B cell (primary cell): ENCODE data around the gene FOXE3. TPM values are rescaled to one million over a fixed set of nuclear protein-coding genes. Genes with fewer than 3 reads are reported as not detected.

Experiments
- ATAC-seq: fragments of 200-7000 bp; cut with Tn5 transposase; one replicate; pipeline ENCODE4 v1.10.0; 2021; ENCODE audit warnings: low read depth, mild to moderate bottlenecking, moderate number of reproducible peaks, moderate library complexity
- CTCF ChIA-PET: fragments of 350-600 bp; sonication (Branson Sonifier 250); formaldehyde crosslinking; loops from one replicate; lab custom pipeline; 2021; ENCODE audit warnings: antibody characterized with exemption, inconsistent platforms; lab: Charles Lee
- POLR2A ChIA-PET: fragments of 350-600 bp; sonication (Branson Sonifier 250); formaldehyde crosslinking; loops from one replicate; lab custom pipeline; 2021; ENCODE audit warnings: antibody characterized with exemption; lab: Charles Lee
- DNase-seq: peaks from one replicate; pipeline ENCODE4 v3.0.0; 2013
- H2AFZ ChIP-seq: 2 replicates; pipeline ENCODE4 v1.6.1; 2012; ENCODE audit warnings: mild to moderate bottlenecking, low read depth, low read length; ENCODE audit not compliant: insufficient read depth, poor library complexity, severe bottlenecking
- H3K27ac ChIP-seq, 2 donors: 1 replicate in 1 of 2; 2 replicates in 1 of 2; pipeline ENCODE4 v1.5.1; 2012 to 2013; ENCODE audit warnings: low read length in 2 of 2, mild to moderate bottlenecking in 2 of 2, moderate library complexity in 1 of 2
- H3K27me3 ChIP-seq, 4 experiments: fragments of 200-600 bp in 1 of 4; sonication (generic) in 1 of 4; replicated peaks in 1 of 4; 1 replicate in 2 of 4; 2 replicates in 2 of 4; pipeline versions ENCODE4 v1.6.1 to v1.7.0; 2013 to 2016; ENCODE audit warnings: low read length in 3 of 4, mild to moderate bottlenecking in 2 of 4, mixed read lengths in 1 of 4, moderate library complexity in 1 of 4; ENCODE audit not compliant: insufficient read depth in 4 of 4, control insufficient read depth in 3 of 4; ENCODE audit errors: control extremely low read depth in 1 of 4
- H3K36me3 ChIP-seq, 2 experiments: replicated peaks in 1 of 2; 1 replicate in 1 of 2; 2 replicates in 1 of 2; pipeline versions ENCODE4 v1.6.1 to v1.7.1; 2013; ENCODE audit warnings: low read length in 1 of 2; ENCODE audit not compliant: insufficient read depth in 2 of 2, control insufficient read depth in 1 of 2; ENCODE audit errors: control extremely low read depth in 1 of 2, extremely low read depth in 1 of 2
- H3K4me1 ChIP-seq, 2 donors: fragments of 200-600 bp in 1 of 2; sonication (generic) in 1 of 2; 1 replicate in 1 of 2; 2 replicates in 1 of 2; pipeline versions ENCODE4 v1.5.1 to v1.6.1; 2013 to 2017; ENCODE audit warnings: low read length in 2 of 2; ENCODE audit not compliant: control insufficient read depth in 2 of 2, insufficient read depth in 2 of 2
- H3K4me2 ChIP-seq: replicated peaks from 2 replicates; pipeline ENCODE3; 2012; ENCODE audit warnings: mild to moderate bottlenecking, low read depth, low read length; ENCODE audit not compliant: poor library complexity, severe bottlenecking
- H3K4me3 ChIP-seq, 5 experiments: fragments of 200-600 bp in 1 of 5; sonication (generic) in 1 of 5; 1 replicate in 3 of 5; 2 replicates in 2 of 5; pipeline versions ENCODE4 v1.5.1 to v1.7.0; 2011 to 2016; ENCODE audit warnings: low read length in 4 of 5, mild to moderate bottlenecking in 4 of 5, low read depth in 2 of 5, control low read depth in 1 of 5, moderate library complexity in 1 of 5; ENCODE audit not compliant: insufficient read depth in 1 of 5; ENCODE audit errors: control extremely low read depth in 1 of 5, extremely low read depth in 1 of 5
- H3K79me2 ChIP-seq: fragments of 200-600 bp; sonication (generic); one replicate; pipeline ENCODE4 v1.6.0; 2016; ENCODE audit warnings: low read length; ENCODE audit not compliant: control insufficient read depth, insufficient read depth
- H3K9ac ChIP-seq: fragments of 200-600 bp; sonication (generic); 2 replicates; pipeline ENCODE4 v1.6.1; 2017; ENCODE audit warnings: mild to moderate bottlenecking, low read length, moderate library complexity
- H3K9me3 ChIP-seq, 3 donors: one replicate each; pipeline versions ENCODE4 v1.6.1 to v1.7.1; 2013; ENCODE audit warnings: low read length in 2 of 3; ENCODE audit not compliant: control insufficient read depth in 2 of 3, insufficient read depth in 1 of 3; ENCODE audit errors: control extremely low read depth in 1 of 3
- H4K20me1 ChIP-seq: 2 replicates; pipeline ENCODE4 v1.6.0; 2012; ENCODE audit warnings: mild to moderate bottlenecking, low read length; ENCODE audit not compliant: insufficient read depth, control insufficient read depth, poor library complexity, severe bottlenecking
- H3K27ac Mint-ChIP-seq: one replicate; pipeline ENCODE4 v1.8.0; 2021; ENCODE audit warnings: mixed read lengths
- H3K27me3 Mint-ChIP-seq: one replicate; pipeline ENCODE4 v1.8.0; 2021; ENCODE audit warnings: mixed read lengths
- H3K4me1 Mint-ChIP-seq: one replicate; pipeline ENCODE4 v1.8.0; 2021; ENCODE audit warnings: mixed read lengths
- H3K4me3 Mint-ChIP-seq: one replicate; pipeline ENCODE4 v1.8.0; 2021; ENCODE audit warnings: mixed read lengths
- H3K9me3 Mint-ChIP-seq: one replicate; pipeline ENCODE4 v1.8.0; 2022; ENCODE audit warnings: mixed read lengths; ENCODE audit not compliant: insufficient read depth
- EZH2 ChIP-seq: IDR thresholded peaks from 2 replicates; pipeline ENCODE4 v1.6.1; 2012; ENCODE audit warnings: borderline replicate concordance, low read depth, mild to moderate bottlenecking, moderate library complexity, low read length; ENCODE audit not compliant: insufficient read depth, poor library complexity, severe bottlenecking
- WGBS: methylation state at CpG from one replicate; pipeline ENCODE4 v1.1.5; 2013; ENCODE audit warnings: missing lambda C conversion rate; ENCODE audit not compliant: insufficient coverage; 5-methylcytosine and 5-hydroxymethylcytosine counted together
- intact Hi-C: fragments of 100-400 bp; cut with micrococcal nuclease; formaldehyde crosslinking; loops from one replicate; pipeline ENCODE4 v1.10.0; 2022
- polyA plus RNA-seq: library from polyadenylated mRNA; depleted of rRNA; stranded (reverse); fragments of >200 nt; gene quantifications from 2 replicates; pipeline ENCODE4 v1.2.3, GENCODE V29; 2012
- total RNA-seq, 2 donors: library from RNA; stranded (reverse); fragments of 120-200 nt in 1 of 2; gene quantifications; 1 replicate in 1 of 2; 2 replicates in 1 of 2; pipeline versions ENCODE4 v1.2.3 to v1.2.4, GENCODE V29; 2013 to 2022
- TF ChIP-seq, protein P1 (sequence below): fragments of 200-600 bp; IDR thresholded peaks from one replicate; pipeline ENCODE4 v1.8.0; 2022; ENCODE audit warnings: antibody characterized with exemption, mild to moderate bottlenecking

The FOXE3 gene
- total and polyA plus RNA-seq, 2 donors (not counting 1 experiment from before 2014, with no cell fraction given) = not detected

DNA sequence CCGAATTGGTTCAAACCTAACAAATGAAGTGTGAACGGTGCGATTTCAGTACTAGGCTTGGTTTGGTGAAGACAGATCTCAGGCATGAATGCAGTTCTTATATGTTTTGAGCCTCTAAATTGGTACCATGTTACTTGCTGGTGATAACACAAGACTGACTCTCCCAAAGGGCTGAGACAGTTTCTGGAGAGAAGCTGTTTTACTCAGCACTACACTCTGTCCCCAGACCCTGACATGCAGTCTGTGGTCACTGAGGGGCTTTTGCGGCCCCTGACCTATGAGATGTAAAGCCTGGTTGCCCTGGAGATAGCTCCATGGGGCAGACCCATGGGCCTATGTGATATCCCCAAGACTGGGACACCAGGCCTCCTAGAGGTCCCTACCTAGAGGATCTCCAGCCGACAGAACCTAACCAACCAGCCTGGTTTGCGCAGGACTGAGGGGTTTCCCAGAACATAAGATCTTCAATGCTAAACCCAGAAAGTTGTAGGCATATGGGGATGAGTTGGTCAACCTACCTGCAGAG is 19.4 kb upstream of the FOXE3 start:
- no peaks in the 10 kb centered on the region for H3K36me3 ChIP-seq
- intact Hi-C loops = no loop called here
- ATAC-seq = no peak
- no peaks in the 10 kb centered on the region for H4K20me1 ChIP-seq
- H3K27ac ChIP-seq = no peak overlapping the region
- Mint-ChIP-seq H3K9me3 (no peaks in the 10 kb centered on the region), H3K4me3 (no peak overlapping the region), H3K4me1 (peaks cover 4% of the 10 kb centered on the region), H3K27me3 (peaks cover 46% of the 10 kb centered on the region), H3K27ac (no peak overlapping the region)
- POLR2A ChIA-PET = no interaction called here
- WGBS = 97% methylated on average over 4 of the region's 6 CpGs
- CTCF ChIA-PET = no interaction called here
- H3K27me3 ChIP-seq = peaks cover 0 to 8% (median 4%) of the 10 kb centered on the region in 4 experiments
- TF ChIP-seq, protein P1, sequence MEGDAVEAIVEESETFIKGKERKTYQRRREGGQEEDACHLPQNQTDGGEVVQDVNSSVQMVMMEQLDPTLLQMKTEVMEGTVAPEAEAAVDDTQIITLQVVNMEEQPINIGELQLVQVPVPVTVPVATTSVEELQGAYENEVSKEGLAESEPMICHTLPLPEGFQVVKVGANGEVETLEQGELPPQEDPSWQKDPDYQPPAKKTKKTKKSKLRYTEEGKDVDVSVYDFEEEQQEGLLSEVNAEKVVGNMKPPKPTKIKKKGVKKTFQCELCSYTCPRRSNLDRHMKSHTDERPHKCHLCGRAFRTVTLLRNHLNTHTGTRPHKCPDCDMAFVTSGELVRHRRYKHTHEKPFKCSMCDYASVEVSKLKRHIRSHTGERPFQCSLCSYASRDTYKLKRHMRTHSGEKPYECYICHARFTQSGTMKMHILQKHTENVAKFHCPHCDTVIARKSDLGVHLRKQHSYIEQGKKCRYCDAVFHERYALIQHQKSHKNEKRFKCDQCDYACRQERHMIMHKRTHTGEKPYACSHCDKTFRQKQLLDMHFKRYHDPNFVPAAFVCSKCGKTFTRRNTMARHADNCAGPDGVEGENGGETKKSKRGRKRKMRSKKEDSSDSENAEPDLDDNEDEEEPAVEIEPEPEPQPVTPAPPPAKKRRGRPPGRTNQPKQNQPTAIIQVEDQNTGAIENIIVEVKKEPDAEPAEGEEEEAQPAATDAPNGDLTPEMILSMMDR = no peak
- TF ChIP-seq EZH2 = no peak
- no peak overlapping the region for H3K4me2 ChIP-seq
- H3K4me3 ChIP-seq = no peak overlapping the region
- no peak overlapping the region for H2AFZ ChIP-seq
- no peaks in the 10 kb centered on the region for H3K79me2 ChIP-seq
- H3K4me1 ChIP-seq = peaks cover 0 to 4% of the 10 kb centered on the region in 2 donors
- no peak for DNase-seq
- no peak overlapping the region for H3K9ac ChIP-seq
- no peaks in the 10 kb centered on the region for H3K9me3 ChIP-seq

DNA sequence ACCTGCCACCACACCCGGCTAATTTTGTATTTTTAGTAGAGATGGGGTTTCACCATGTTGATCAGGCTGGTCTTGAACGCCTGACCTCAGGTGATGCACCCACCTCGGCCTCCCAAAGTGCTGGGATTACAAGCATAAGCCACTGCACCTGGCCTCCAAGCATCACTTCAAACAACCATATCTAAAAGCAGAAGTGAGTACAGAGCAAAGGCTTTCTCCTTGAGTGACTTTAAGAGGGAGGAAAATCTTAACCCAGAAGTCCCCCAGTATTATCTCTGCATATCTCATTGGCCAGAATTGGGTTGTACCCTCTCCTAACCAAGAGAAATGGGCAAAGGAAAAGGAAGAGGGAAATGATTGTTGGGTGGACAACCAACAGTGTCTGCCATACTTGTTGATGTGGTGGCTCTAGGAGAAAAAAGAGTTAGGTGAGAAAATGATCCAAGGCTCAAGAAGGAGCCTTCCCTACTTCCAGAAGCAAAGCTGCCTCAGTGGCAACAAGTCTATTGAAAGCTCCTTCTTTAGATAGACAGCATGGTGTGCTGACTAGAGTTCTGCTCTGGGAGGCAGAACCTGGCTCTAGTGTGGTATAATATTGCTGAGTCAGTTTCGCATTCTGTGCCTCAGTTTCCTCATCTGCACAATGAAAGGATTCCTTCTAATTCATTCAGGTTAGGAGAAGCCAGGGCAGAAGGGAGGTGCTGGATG is 16.8 kb upstream of the FOXE3 start:
- H4K20me1 ChIP-seq = no peaks in the 10 kb centered on the region
- DNase-seq = peak; percentile 20
- CTCF ChIA-PET = no interaction called here
- no peaks in the 10 kb centered on the region for H3K9me3 ChIP-seq
- Mint-ChIP-seq H3K4me1 (peaks cover 4% of the 10 kb centered on the region), H3K27me3 (peaks cover 49% of the 10 kb centered on the region), H3K9me3 (no peaks in the 10 kb centered on the region), H3K27ac (no peak overlapping the region), H3K4me3 (no peak overlapping the region)
- ATAC-seq = peak; percentile 17
- intact Hi-C loops = no loop called here
- no peak for TF ChIP-seq EZH2
- TF ChIP-seq, protein P1 = no peak
- POLR2A ChIA-PET = no interaction called here
- H3K4me2 ChIP-seq = no peak overlapping the region
- no peak overlapping the region for H3K27ac ChIP-seq
- H3K4me1 ChIP-seq = peaks cover 0 to 4% of the 10 kb centered on the region in 2 donors
- no peaks in the 10 kb centered on the region for H3K36me3 ChIP-seq
- H3K9ac ChIP-seq = no peak overlapping the region
- no peak overlapping the region for H2AFZ ChIP-seq
- H3K4me3 ChIP-seq = no peak overlapping the region
- no peaks in the 10 kb centered on the region for H3K79me2 ChIP-seq
- no CpG with 5 or more reads among the region's 4 CpGs for WGBS
- H3K27me3 ChIP-seq = peaks cover 0 to 8% (median 3%) of the 10 kb centered on the region in 4 experiments
